Neural cell (in vitro differentiated cells): ENCODE measurements around the gene TACR2. TPM values are rescaled to one million over a fixed set of nuclear protein-coding genes. Genes with fewer than 3 reads are reported as not detected.

ENCODE experiments used
- H2AFZ ChIP-seq: fragments of 200-600, 300-800 bp; sonication (generic), shearing (Covaris generic); 2 replicates; pipeline ENCODE4 v1.6.0; 2014; ENCODE audit warnings: low read depth, mild to moderate bottlenecking, antibody characterized with exemption, low read length, moderate library complexity
- H3F3A ChIP-seq: fragments of 200-600 bp; shearing (Covaris generic); 2 replicates; pipeline ENCODE4 v1.6.1; 2016; ENCODE audit warnings: mild to moderate bottlenecking, moderate library complexity, mixed read lengths, antibody characterized with exemption, low read length; ENCODE audit not compliant: insufficient read depth, poor library complexity, severe bottlenecking
- H3K27ac ChIP-seq: fragments of 200-600, 300-800 bp; sonication (generic), shearing (Covaris generic); 2 replicates; pipeline ENCODE4 v1.5.1; 2014; ENCODE audit warnings: mild to moderate bottlenecking, low read length, moderate library complexity
- H3K27me3 ChIP-seq: fragments of 300-800, 200-600 bp; sonication (generic), shearing (Covaris generic); 2 replicates; pipeline ENCODE4 v1.6.0; 2014; ENCODE audit warnings: mild to moderate bottlenecking, low read depth, low read length, moderate library complexity; ENCODE audit not compliant: insufficient read depth
- H3K36me3 ChIP-seq: fragments of 300-800, 200-600 bp; sonication (generic), shearing (Covaris generic); 2 replicates; pipeline ENCODE4 v1.5.1; 2014; ENCODE audit warnings: mild to moderate bottlenecking, antibody characterized with exemption, low read length, moderate library complexity; ENCODE audit not compliant: insufficient read depth
- H3K4me2 ChIP-seq: fragments of 300-800, 200-600 bp; sonication (generic), shearing (Covaris generic); 2 replicates; pipeline ENCODE4 v1.6.0; 2014; ENCODE audit warnings: mild to moderate bottlenecking, low read length
- H3K4me3 ChIP-seq: fragments of 300-800, 200-600 bp; sonication (generic), shearing (Covaris generic); 2 replicates; pipeline ENCODE4 v1.5.1; 2014; ENCODE audit warnings: mild to moderate bottlenecking, low read length, moderate library complexity
- H3K79me2 ChIP-seq: fragments of 200-600 bp; shearing (Covaris generic); replicated peaks from 2 replicates; pipeline ENCODE4 v1.6.0; 2014; ENCODE audit warnings: mild to moderate bottlenecking, low read length, moderate library complexity; ENCODE audit not compliant: insufficient read depth
- H3K9ac ChIP-seq: fragments of 300-800, 200-600 bp; sonication (generic), shearing (Covaris generic); 2 replicates; pipeline ENCODE4 v1.6.1; 2016; ENCODE audit warnings: mild to moderate bottlenecking, low read length, mixed read lengths
- H3K9me2 ChIP-seq: fragments of 200-600 bp; shearing (Covaris generic); 2 replicates; pipeline ENCODE4 v1.6.1; 2016; ENCODE audit warnings: mild to moderate bottlenecking, low read length, mixed read lengths; ENCODE audit not compliant: insufficient read depth
- H3K9me3 ChIP-seq: fragments of 200-600, 300-800 bp; sonication (generic), shearing (Covaris generic); 2 replicates; pipeline ENCODE4 v1.6.1; 2016; ENCODE audit warnings: mild to moderate bottlenecking, mixed run types, low read length, moderate library complexity, mixed read lengths
- H4K20me1 ChIP-seq: fragments of 200-600 bp; shearing (Covaris generic); 2 replicates; pipeline ENCODE4 v1.6.1; 2016; ENCODE audit warnings: mild to moderate bottlenecking, mixed run types; ENCODE audit not compliant: insufficient read depth
- EP300 ChIP-seq: fragments of 450-650 bp; conservative IDR thresholded peaks from 2 replicates; pipeline ENCODE4 v1.6.1; 2014; ENCODE audit warnings: antibody characterized with exemption, mild to moderate bottlenecking, moderate library complexity; ENCODE audit not compliant: poor library complexity, severe bottlenecking
- EZH2 ChIP-seq: fragments of 200-600, 300-800 bp; shearing (Covaris generic), sonication (generic); IDR thresholded peaks from 2 replicates; pipeline ENCODE4 v1.6.1; 2014; ENCODE audit warnings: antibody characterized with exemption, low read length, borderline replicate concordance, mild to moderate bottlenecking; ENCODE audit not compliant: insufficient read depth, poor library complexity, severe bottlenecking
- MXI1 ChIP-seq: fragments of 450-650 bp; conservative IDR thresholded peaks from 2 replicates; pipeline ENCODE4 v1.6.1; 2014; ENCODE audit warnings: antibody characterized with exemption, mild to moderate bottlenecking; ENCODE audit not compliant: poor library complexity, severe bottlenecking
- POLR2AphosphoS5 ChIP-seq: IDR thresholded peaks from 2 replicates; pipeline ENCODE4 v1.6.1; 2012
- RAD21 ChIP-seq: fragments of 450-650 bp; conservative IDR thresholded peaks from 2 replicates; pipeline ENCODE4 v1.6.1; 2014; ENCODE audit warnings: antibody characterized with exemption, mild to moderate bottlenecking, moderate library complexity
- SMC3 ChIP-seq: fragments of 450-650 bp; conservative IDR thresholded peaks from 2 replicates; pipeline ENCODE4 v1.6.1; 2014; ENCODE audit warnings: antibody characterized with exemption, mild to moderate bottlenecking, moderate library complexity; ENCODE audit not compliant: poor library complexity
- TAF1 ChIP-seq: IDR thresholded peaks from 2 replicates; pipeline ENCODE4 v1.6.1; 2012; ENCODE audit warnings: low read depth
- polyA plus RNA-seq: library from polyadenylated mRNA; depleted of rRNA; stranded (reverse); fragments of >200 nt; gene quantifications from 2 replicates; pipeline ENCODE4 v1.2.3, GENCODE V29; 2014
- TF ChIP-seq, protein P1 (sequence below): IDR thresholded peaks from 2 replicates; pipeline ENCODE4 v1.6.1; 2012; ENCODE audit warnings: borderline replicate concordance
- TF ChIP-seq, protein P2 (sequence below): fragments of 450-650 bp; IDR thresholded peaks from 2 replicates; pipeline ENCODE4 v1.5.1; 2014; ENCODE audit warnings: antibody characterized with exemption, mild to moderate bottlenecking, moderate library complexity; ENCODE audit not compliant: poor library complexity, severe bottlenecking

TACR2 gene
- polyA plus RNA-seq, 1 donor from 2014 or later, result not detected

- Histone ChIP-seq H3K9ac (no peak overlapping the region), H3K4me3 (no peak overlapping the region), H3K9me2 (no peaks in the 10 kb centered on the region), H3F3A (no peaks in the 10 kb centered on the region), H3K27ac (no peak overlapping the region), H3K79me2 (no peaks in the 10 kb centered on the region), H2AFZ (no peak overlapping the region), H3K9me3 (no peaks in the 10 kb centered on the region), H3K4me2 (no peak overlapping the region), H4K20me1 (no peaks in the 10 kb centered on the region), H3K27me3 (no peaks in the 10 kb centered on the region), H3K36me3 (no peaks in the 10 kb centered on the region)
- TF ChIP-seq POLR2AphosphoS5 (no peak), RAD21 (no peak), SMC3 (no peak), EP300 (no peak), EZH2 (no peak)
- TF ChIP-seq, protein P1, sequence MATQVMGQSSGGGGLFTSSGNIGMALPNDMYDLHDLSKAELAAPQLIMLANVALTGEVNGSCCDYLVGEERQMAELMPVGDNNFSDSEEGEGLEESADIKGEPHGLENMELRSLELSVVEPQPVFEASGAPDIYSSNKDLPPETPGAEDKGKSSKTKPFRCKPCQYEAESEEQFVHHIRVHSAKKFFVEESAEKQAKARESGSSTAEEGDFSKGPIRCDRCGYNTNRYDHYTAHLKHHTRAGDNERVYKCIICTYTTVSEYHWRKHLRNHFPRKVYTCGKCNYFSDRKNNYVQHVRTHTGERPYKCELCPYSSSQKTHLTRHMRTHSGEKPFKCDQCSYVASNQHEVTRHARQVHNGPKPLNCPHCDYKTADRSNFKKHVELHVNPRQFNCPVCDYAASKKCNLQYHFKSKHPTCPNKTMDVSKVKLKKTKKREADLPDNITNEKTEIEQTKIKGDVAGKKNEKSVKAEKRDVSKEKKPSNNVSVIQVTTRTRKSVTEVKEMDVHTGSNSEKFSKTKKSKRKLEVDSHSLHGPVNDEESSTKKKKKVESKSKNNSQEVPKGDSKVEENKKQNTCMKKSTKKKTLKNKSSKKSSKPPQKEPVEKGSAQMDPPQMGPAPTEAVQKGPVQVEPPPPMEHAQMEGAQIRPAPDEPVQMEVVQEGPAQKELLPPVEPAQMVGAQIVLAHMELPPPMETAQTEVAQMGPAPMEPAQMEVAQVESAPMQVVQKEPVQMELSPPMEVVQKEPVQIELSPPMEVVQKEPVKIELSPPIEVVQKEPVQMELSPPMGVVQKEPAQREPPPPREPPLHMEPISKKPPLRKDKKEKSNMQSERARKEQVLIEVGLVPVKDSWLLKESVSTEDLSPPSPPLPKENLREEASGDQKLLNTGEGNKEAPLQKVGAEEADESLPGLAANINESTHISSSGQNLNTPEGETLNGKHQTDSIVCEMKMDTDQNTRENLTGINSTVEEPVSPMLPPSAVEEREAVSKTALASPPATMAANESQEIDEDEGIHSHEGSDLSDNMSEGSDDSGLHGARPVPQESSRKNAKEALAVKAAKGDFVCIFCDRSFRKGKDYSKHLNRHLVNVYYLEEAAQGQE, result no peak
- TF ChIP-seq, protein P2, sequence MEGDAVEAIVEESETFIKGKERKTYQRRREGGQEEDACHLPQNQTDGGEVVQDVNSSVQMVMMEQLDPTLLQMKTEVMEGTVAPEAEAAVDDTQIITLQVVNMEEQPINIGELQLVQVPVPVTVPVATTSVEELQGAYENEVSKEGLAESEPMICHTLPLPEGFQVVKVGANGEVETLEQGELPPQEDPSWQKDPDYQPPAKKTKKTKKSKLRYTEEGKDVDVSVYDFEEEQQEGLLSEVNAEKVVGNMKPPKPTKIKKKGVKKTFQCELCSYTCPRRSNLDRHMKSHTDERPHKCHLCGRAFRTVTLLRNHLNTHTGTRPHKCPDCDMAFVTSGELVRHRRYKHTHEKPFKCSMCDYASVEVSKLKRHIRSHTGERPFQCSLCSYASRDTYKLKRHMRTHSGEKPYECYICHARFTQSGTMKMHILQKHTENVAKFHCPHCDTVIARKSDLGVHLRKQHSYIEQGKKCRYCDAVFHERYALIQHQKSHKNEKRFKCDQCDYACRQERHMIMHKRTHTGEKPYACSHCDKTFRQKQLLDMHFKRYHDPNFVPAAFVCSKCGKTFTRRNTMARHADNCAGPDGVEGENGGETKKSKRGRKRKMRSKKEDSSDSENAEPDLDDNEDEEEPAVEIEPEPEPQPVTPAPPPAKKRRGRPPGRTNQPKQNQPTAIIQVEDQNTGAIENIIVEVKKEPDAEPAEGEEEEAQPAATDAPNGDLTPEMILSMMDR, result no peak
Observed at GRCh38 chr10:69366738-69367137, 50.0 kb downstream of the TACR2 start.

DNA sequence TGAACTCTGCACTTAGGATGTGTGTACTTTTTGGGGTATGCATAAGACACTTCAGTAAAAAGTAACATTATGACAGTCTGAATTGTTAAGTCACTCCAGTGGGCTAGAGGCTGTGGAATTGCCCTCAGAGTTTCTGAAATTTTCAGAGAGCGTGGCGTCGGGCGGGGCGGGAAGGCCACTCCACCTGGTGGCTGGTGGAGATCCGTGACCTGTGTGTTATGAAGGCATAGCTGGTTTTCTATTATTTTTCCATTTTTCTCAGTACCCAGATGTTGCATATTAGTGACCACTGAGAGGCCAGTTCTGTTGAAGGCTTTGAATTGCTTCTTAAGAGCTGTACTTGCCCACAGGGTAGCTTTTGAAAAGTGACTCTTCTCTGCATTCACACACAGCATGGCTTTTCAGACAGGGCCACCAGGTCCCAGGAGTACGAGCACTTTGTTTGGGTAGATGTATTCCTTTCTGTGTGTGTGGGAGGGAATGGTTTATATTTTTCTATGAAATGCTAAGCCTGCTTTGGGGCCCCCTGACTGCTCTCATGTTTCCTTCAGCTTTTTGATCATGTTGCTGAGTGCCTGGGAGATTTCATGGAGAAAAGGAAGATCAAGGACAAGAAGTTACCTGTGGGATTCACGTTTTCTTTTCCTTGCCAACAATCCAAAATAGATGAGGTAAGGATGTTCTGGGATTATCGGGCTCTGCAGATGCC lies 52.3 kb downstream of the TACR2 start:
- Histone ChIP-seq H3K9me2 (no peaks in the 10 kb centered on the region), H3K36me3 (no peaks in the 10 kb centered on the region), H4K20me1 (no peaks in the 10 kb centered on the region), H2AFZ (no peak overlapping the region), H3K79me2 (no peaks in the 10 kb centered on the region), H3K4me2 (no peak overlapping the region), H3K9ac (no peak overlapping the region), H3F3A (no peaks in the 10 kb centered on the region), H3K4me3 (no peak overlapping the region), H3K27me3 (no peaks in the 10 kb centered on the region), H3K9me3 (no peaks in the 10 kb centered on the region), H3K27ac (no peak overlapping the region)
- TF ChIP-seq, protein P2, result no peak
- TF ChIP-seq EZH2, result no peak
- no peak for TF ChIP-seq SMC3
- TF ChIP-seq EP300, result no peak
- no peak for TF ChIP-seq POLR2AphosphoS5
- TF ChIP-seq, protein P1, result no peak
- no peak for TF ChIP-seq RAD21
- TF ChIP-seq MXI1, result no peak
- TF ChIP-seq TAF1, result no peak
